Stimulated activated CD4-positive, alpha-beta T cell treated with anti-CD3 and anti-CD28 coated beads, Interleukin-1b, Interleukin-23, amount 100 ng/mL, for 48 hours (primary cell): ENCODE measurements around the gene CHTOP.
"Not testable (repeated sequence)": the region's sequence is repeated elsewhere in the genome, so short reads cannot be mapped to it uniquely, and the experiment has no call there.

ENCODE experiments used
- DNase-seq: peaks from one replicate; pipeline ENCODE4 v3.0.0-alpha.2; 2020

Gene CHTOP

GRCh38 chr1:153667439-153667838 lies 33.6 kb downstream of the CHTOP start:
- no peak for DNase-seq

GRCh38 chr1:153668672-153669071 lies 34.8 kb downstream of the CHTOP start:
- not testable (repeated sequence) for DNase-seq

DNA sequence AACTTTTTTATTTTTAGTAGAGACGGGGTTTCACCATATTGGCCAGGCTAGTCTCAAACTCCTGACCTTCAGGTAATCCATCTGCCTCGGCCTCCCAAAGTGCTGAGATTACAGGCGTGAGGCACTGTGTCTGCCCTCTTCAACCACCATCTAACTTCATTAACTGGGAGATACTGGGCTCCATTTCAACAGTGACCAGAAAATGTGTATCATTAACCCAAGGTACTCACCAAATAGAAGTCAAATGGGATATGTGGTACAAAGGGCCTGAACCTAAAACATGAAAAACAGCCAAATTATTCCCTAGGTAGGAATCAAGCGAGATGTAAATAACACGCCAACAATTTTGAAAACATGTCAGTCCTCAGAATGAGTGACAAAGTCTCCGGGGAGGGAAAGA lies 35.7 kb downstream of the CHTOP start:
- DNase-seq, result no peak

DNA sequence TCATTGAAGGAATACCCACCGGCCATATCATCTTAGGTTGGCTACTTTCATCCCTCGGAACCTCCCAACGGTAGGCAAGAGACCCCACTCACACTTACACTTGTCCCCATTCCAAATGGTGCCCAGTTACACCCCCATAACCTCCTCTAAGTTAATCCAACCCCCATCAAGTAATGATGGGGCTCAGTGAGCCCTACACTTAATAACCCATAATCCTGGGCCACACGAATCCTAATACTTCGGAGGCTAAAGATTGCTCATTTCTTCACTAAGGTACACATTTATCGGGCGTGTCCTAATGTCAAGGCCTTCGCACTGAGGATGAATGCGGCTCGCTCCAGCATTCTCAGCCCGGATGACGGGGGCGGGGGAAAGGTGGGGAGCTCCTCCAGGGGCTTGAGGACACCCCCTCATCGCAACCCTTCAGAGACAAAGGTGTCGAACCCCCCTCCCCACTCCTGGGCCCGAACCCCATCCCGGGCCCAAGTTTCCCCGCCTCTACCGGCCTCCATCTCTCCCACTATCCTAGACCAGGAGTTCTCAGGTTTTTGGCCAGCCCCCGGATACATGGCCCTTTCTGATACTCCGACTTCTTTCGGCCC lies 36.5 kb downstream of the CHTOP start:
- DNase-seq, result no peak

DNA sequence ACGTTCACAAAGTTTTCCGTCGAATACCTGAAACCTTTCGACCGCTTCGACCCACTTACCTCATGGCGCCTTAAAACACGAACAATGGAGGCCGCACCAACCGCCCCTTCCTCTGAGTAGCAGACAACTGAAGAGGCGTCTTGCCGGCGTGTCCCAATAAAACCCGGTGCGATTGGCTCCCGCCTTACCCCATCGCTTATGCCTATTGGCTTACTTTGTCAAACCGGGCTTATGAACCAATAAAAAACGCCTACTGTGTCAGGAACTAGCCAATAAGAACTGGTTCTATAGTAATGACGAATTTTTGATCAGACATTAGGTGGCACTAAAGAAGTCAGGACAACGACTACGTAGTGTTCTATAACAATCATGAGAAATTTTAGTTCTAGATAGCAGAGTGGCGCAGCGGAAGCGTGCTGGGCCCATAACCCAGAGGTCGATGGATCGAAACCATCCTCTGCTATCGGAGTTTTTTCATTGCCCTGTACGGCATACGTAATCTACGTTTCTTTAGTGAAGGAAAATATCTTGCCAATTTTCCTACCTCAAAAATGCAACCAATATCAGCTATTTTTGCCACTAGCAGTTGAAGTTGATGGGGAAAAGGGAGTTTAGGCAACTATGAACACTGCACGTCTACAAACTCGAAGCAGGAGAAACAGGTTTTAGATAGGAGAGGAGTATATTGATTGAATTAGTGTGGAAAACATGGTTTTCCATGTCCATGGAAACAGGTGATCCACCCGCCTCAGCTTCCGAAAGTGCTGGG lies 37.2 kb downstream of the CHTOP start, which contains the start of gene ILF2:
Gene ILF2, minus strand, starts transcription at position 135 of the 769 bp plus-strand sequence. Its CDS starts 71 bp downstream, at position 64.
- peak; percentile 99 for DNase-seq

GRCh38 chr1:153671628-153672353 lies 37.9 kb downstream of the CHTOP start:
- peak; percentile 60 for DNase-seq

- no peak for DNase-seq
Measured at GRCh38 chr1:153673511-153673910, 39.6 kb downstream of the CHTOP start.

GRCh38 chr1:153677718-153678518 lies 44.1 kb downstream of the CHTOP start:
- DNase-seq, result peak; percentile 30

DNA sequence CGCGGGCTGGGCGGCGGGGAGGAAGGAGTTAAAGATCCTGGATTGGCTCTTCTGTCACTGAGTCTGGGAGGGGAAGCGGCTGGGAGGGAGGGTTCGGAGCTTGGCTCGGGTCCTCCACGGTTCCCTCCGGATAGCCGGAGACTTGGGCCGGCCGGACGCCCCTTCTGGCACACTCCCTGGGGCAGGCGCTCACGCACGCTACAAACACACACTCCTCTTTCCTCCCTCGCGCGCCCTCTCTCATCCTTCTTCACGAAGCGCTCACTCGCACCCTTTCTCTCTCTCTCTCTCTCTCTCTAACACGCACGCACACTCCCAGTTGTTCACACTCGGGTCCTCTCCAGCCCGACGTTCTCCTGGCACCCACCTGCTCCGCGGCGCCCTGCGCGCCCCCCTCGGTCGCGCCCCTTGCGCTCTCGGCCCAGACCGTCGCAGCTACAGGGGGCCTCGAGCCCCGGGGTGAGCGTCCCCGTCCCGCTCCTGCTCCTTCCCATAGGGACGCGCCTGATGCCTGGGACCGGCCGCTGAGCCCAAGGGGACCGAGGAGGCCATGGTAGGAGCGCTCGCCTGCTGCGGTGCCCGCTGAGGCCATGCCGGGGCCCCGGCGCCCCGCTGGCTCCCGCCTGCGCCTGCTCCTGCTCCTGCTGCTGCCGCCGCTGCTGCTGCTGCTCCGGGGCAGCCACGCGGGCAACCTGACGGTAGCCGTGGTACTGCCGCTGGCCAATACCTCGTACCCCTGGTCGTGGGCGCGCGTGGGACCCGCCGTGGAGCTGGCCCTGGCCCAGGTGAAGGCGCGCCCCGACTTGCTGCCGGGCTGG lies 44.9 kb downstream of the CHTOP start, which contains the start of gene NPR1:
Gene NPR1, plus strand, starts transcription at position 170 of the 818 bp plus-strand sequence. Its CDS starts 421 bp downstream, at position 591.
- no peak for DNase-seq

DNA sequence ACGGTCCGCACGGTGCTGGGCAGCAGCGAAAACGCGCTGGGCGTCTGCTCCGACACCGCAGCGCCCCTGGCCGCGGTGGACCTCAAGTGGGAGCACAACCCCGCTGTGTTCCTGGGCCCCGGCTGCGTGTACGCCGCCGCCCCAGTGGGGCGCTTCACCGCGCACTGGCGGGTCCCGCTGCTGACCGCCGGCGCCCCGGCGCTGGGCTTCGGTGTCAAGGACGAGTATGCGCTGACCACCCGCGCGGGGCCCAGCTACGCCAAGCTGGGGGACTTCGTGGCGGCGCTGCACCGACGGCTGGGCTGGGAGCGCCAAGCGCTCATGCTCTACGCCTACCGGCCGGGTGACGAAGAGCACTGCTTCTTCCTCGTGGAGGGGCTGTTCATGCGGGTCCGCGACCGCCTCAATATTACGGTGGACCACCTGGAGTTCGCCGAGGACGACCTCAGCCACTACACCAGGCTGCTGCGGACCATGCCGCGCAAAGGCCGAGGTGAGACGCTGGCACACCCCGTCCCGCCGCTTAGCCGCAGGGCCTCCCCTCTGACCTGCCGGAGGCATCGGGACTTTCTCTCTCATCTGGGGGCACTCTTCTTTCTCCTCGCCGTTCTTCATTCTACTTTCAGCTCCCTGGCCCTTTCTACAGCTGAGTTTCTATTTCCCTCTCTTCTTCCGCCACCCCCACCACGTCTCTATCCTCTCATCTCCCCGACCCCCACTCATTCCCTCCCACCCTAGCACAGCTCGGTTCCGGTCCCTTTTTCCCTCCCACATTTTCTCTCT lies 45.7 kb downstream of the CHTOP start:
- no peak for DNase-seq

DNA sequence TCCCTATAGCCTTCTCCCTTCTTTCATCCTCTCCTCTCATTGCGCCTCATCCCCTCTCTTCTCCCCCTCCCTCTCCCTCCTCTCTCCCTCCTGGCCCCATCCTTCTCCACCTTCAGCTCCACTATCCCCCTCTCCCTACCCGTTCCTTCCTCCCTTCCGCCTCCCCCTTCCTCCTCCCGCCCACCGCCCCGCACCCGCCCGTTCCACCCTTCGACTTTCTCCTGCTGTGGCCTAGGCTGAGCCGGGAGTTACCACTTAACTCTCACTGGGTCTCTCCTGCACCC lies 46.2 kb downstream of the CHTOP start:
- no peak for DNase-seq

GRCh38 chr1:153682730-153683129 lies 48.9 kb downstream of the CHTOP start:
- no peak for DNase-seq

GRCh38 chr1:153683854-153684253 lies 50.0 kb downstream of the CHTOP start:
- no peak for DNase-seq

DNA sequence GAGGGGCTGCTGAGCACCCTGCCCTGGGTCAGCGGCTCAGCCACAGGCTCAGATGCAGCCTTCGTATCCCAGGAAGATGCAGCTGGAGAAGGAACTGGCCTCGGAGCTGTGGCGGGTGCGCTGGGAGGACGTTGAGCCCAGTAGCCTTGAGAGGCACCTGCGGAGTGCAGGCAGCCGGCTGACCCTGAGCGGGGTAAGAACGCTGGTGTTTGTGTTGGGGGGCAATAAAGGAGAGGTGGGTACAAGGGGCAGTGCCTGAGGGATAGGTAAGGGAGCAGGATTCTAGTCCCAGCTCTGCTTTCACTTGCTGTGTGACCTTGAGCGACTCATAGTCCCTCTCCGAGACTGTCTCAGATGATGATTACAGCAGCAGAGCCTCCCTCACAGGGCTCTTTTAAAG lies 51.0 kb downstream of the CHTOP start:
- DNase-seq, result no peak

DNA sequence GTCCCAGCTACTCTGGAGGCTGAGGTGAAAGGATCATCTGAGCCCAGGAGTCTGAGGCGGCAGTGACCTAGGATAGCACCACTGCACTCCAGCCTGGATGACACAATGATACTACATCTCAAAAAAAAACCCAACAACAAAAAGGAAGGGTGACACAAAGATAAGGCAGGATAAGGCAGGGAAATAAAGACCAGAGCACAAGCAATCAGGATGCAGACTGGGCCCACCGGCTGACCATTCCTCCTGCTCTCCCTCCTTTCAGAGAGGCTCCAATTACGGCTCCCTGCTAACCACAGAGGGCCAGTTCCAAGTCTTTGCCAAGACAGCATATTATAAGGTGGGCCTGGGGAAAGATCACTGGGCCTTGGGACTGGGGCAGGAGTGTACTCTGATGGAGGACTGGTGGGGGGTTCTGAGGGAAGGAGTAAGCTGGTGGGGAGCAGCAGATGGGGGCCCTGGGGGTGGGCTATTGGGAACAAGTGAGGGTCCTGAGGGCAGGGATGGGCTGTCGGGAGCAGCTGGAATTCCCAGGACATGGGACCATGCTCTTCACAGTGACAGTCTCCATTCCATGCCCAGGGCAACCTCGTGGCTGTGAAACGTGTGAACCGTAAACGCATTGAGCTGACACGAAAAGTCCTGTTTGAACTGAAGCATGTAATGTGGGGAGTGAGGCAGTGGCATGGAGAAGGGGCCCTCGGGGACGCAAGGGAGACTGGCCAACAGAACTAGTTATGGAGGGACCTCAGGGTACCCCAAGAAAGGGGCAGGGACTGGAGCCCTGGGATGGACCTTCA lies 51.9 kb downstream of the CHTOP start:
- no peak for DNase-seq

DNA sequence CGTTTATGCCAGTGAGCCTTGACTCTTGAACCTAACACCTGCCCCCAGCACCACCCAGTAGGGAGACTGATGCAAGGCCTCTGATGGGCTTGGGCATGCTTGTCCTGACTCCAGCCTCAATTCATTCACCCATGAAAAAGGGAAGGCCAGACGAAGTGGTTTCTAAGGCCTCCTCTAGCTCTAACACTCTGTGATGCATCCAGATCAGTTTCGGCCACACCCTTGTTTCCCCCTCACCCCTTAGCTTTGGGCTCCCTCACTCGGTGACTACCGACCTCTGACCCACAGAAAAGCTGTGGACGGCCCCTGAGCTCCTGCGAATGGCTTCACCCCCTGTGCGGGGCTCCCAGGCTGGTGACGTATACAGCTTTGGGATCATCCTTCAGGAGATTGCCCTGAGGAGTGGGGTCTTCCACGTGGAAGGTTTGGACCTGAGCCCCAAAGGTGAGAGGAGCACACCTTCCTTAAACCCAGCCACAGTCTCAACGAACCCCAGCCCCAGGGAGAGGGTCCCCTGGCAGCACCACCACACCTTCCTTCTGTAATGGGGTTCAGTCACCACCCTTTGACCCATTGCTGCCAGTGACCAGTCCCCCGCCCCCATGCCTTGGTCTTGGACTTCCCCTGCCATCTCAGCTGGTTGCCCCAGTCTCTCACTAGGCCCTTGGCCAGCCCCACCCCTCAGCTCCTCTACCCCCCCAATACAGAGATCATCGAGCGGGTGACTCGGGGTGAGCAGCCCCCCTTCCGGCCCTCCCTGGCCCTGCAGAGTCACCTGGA lies 53.7 kb downstream of the CHTOP start:
- DNase-seq, result no peak

- DNase-seq, result no peak
Measured at GRCh38 chr1:153688276-153688675, 54.4 kb downstream of the CHTOP start.

GRCh38 chr1:153688736-153689328 lies 55.0 kb downstream of the CHTOP start:
- DNase-seq, result no peak

GRCh38 chr1:153693466-153693865 lies 59.6 kb downstream of the CHTOP start:
- DNase-seq, result no peak
